ENCODE measurements around the gene SECTM1.
"Not testable (repeated sequence)": the region's sequence is repeated elsewhere in the genome, so short reads cannot be mapped to it uniquely, and the experiment has no call there.

The SECTM1 gene

DNA sequence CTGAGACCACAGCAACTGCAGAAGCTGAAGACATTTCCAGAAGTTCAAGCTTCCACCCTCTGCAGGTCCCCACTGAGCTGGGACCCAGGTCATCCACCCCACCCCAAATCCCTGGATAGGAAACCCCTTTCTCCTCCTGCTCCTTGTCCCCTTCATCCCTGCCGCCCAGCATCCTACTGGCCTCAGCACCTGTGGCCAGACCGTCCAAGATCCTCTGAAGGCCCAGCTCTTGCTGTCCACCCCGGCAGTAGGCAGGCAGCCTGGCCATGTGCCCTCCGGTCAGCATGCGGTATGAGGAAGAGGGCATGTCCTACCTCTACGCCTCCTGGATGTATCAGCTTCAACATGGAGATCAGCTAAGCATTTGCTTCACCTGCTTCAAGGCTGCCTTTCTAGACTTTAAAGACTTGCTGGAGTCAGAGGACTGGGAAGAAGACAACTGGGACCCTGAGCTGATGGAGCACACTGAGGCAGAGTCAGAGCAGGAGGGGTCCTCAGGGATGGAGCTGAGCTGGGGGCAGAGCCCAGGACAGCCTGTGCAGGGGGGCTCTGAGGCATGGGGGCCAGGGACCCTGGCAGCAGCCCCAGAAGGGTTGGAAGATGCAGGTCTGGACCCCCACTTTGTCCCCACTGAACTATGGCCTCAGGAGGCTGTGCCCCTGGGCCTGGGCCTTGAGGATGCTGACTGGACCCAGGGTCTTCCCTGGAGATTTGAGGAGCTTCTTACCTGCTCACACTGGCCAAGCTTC lies 28.5 kb upstream of the SECTM1 start:
- Histone ChIP-seq H3F3A (ENCODE audit: insufficient read depth) (0 out of 2 replicates have a peak, but pooled peaks cover 2% of the 10 kb centered on the region), H2AFZ (ENCODE audit: low read depth, low read length, severe bottlenecking) (no peak overlapping the region), H3K9ac (ENCODE audit: low read length) (no peak overlapping the region), H3K4me3 (ENCODE audit: insufficient read depth, low read length, poor library complexity, severe bottlenecking) (no peak overlapping the region), H4K20me1 (ENCODE audit: low read depth, low read length) (no peaks in the 10 kb centered on the region), H3K4me2 (ENCODE audit: low read depth, low read length, poor library complexity, severe bottlenecking) (no peak overlapping the region), H3K27ac (ENCODE audit: low read depth, low read length) (no peak overlapping the region), H3K9me2 (replicated peaks; ENCODE audit: insufficient read depth, low read length) (no peaks in the 10 kb centered on the region), H3K9me3 (ENCODE audit: insufficient read depth, low read length) (no peaks in the 10 kb centered on the region), H3K36me3 (ENCODE audit: low read length) (no peaks in the 10 kb centered on the region), H3K79me2 (ENCODE audit: insufficient read depth, low read length) (no peaks in the 10 kb centered on the region), H3K27me3 (ENCODE audit: low read length) (no peaks in the 10 kb centered on the region)
- TF ChIP-seq, protein P1, sequence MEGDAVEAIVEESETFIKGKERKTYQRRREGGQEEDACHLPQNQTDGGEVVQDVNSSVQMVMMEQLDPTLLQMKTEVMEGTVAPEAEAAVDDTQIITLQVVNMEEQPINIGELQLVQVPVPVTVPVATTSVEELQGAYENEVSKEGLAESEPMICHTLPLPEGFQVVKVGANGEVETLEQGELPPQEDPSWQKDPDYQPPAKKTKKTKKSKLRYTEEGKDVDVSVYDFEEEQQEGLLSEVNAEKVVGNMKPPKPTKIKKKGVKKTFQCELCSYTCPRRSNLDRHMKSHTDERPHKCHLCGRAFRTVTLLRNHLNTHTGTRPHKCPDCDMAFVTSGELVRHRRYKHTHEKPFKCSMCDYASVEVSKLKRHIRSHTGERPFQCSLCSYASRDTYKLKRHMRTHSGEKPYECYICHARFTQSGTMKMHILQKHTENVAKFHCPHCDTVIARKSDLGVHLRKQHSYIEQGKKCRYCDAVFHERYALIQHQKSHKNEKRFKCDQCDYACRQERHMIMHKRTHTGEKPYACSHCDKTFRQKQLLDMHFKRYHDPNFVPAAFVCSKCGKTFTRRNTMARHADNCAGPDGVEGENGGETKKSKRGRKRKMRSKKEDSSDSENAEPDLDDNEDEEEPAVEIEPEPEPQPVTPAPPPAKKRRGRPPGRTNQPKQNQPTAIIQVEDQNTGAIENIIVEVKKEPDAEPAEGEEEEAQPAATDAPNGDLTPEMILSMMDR (IDR thresholded peaks at IDR 0.05; ENCODE audit: insufficient read depth, low read length, poor library complexity, severe bottlenecking): no peak
- TF ChIP-seq EZH2phosphoT487 (conservative IDR thresholded peaks at IDR 0.05; ENCODE audit: low read length): no peak

DNA sequence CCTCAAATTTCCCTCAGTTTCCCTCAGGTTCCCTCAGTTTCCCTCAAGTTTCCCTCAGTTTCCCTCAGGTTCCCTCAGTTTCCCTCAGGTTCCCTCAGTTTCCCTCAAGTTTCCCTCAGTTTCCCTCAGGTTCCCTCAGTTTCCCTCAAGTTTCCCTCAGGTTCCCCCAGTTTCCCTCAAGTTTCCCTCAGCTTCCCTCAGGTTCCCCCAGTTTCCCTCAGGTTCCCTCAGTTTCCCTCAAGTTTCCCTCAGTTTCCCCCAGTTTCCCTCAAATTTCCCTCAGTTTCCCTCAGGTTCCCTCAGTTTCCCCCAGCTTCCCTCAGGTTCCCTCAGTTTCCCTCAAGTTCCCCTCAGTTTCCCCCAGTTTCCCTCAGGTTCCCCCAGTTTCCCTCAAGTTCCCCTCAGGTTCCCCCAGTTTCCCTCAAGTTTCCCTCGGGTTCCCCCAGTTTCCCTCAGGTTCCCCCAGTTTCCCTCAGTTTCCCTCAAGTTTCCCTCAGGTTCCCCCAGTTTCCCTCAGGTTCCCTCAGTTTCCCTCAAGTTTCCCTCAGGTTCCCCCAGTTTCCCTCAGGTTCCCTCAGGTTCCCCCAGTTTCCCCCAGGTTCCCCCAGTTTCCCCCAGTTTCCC lies 26.0 kb upstream of the SECTM1 start:
- not testable (repeated sequence) for H3K27ac ChIP-seq (ENCODE audit: low read depth, low read length); H3K79me2 ChIP-seq (ENCODE audit: insufficient read depth, low read length); H3K4me2 ChIP-seq (ENCODE audit: low read depth, low read length, poor library complexity, severe bottlenecking)

DNA sequence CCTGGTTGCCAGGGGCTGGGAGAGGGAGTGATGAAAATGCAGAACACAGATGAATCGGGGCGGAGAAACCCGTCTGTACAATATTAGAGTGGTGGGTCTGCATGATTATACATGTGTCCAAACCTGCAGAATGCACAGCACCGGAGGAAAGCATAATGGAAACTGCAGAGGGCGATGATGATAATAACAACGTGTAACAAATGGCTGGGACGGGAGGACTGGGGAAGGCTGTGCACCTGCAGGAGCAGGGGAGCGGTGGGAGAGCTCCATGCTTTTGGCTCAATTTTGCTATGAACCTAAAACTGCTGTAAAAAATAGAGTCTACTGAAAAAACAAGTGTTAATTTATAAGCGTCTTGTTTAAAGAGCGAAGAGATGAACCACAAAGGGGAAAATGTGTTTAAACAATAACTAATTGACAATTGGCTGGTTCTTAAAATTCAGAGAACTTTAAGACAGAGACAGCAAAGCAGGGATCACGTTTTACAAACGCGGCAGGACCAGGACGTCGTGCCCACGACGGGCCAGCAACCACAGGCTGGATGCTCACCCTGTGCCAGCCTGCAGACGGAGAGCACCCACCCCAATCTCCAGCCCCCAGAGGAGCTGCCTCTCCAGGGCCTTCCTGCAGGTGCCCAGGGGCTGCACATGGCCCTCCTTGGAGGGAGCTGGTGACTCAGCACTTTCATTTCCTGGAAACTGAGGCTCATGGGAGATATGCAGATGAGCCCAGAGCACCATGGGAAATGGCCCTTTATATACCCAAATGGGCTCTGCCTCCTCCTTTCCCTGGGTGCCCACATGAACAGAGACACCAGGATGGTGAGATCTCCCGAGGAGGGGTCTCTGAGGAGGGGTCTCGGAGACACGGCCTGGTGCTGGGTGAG lies 25.1 kb upstream of the SECTM1 start, which contains the start of gene TEX19:
Gene TEX19 (plus strand): TSS at position 783 of the 886 bp plus-strand sequence. CDS start 2,904 bp downstream, outside the sequence.
- no peaks in the 10 kb centered on the region for H3F3A ChIP-seq (ENCODE audit: insufficient read depth)
- no peaks in the 10 kb centered on the region for H3K9me2 ChIP-seq (replicated peaks; ENCODE audit: insufficient read depth, low read length)
- H3K9ac ChIP-seq (ENCODE audit: low read length): no peak within 1 kb of the TSS
- no peaks in the 10 kb centered on the region for H3K9me3 ChIP-seq (ENCODE audit: insufficient read depth, low read length)
- TF ChIP-seq EZH2phosphoT487 (conservative IDR thresholded peaks at IDR 0.05; ENCODE audit: low read length): no peak
- TF ChIP-seq, protein P1 (IDR thresholded peaks at IDR 0.05; ENCODE audit: insufficient read depth, low read length, poor library complexity, severe bottlenecking): no peak
- no peak within 1 kb of the TSS for H3K4me3 ChIP-seq (ENCODE audit: insufficient read depth, low read length, poor library complexity, severe bottlenecking)
- H3K27me3 ChIP-seq (ENCODE audit: low read length): no peaks in the 10 kb centered on the region
- H2AFZ ChIP-seq (ENCODE audit: low read depth, low read length, severe bottlenecking): no peak within 1 kb of the TSS
- H4K20me1 ChIP-seq (ENCODE audit: low read depth, low read length): no peaks in the 10 kb centered on the region
- no peak within 1 kb of the TSS for H3K27ac ChIP-seq (ENCODE audit: low read depth, low read length)
- H3K36me3 ChIP-seq (ENCODE audit: low read length): no peaks in the 10 kb centered on the region
- no peak within 1 kb of the TSS for H3K4me2 ChIP-seq (ENCODE audit: low read depth, low read length, poor library complexity, severe bottlenecking)
- no peaks in the 10 kb centered on the region for H3K79me2 ChIP-seq (ENCODE audit: insufficient read depth, low read length)

More for the DNA sequence above, 26.0 kb upstream of the SECTM1 start:
- H3K27me3 ChIP-seq (ENCODE audit: low read length); H3K36me3 ChIP-seq (ENCODE audit: low read length); H2AFZ ChIP-seq (ENCODE audit: low read depth, low read length, severe bottlenecking); H3K4me3 ChIP-seq (ENCODE audit: insufficient read depth, low read length, poor library complexity, severe bottlenecking); H3F3A ChIP-seq (ENCODE audit: insufficient read depth); H4K20me1 ChIP-seq (ENCODE audit: low read depth, low read length); H3K9me2 ChIP-seq (replicated peaks; ENCODE audit: insufficient read depth, low read length); H3K9ac ChIP-seq (ENCODE audit: low read length); H3K9me3 ChIP-seq (ENCODE audit: insufficient read depth, low read length): not testable (repeated sequence)
